SK-N-SH treated with all-trans-retinoic acid at 6 μM for 48 hours (cell line): ENCODE data around the gene FOXD1.

Experiments
- ATAC-seq: fragments of 200-7000 bp; cut with Tn5 transposase; 3 replicates; pipeline ENCODE4 v1.9.1; 2020; ENCODE audit warnings: mild to moderate bottlenecking, moderate library complexity
- ARNTL ChIP-seq: fragments of 450-650 bp; formaldehyde crosslinking; IDR thresholded peaks from 2 replicates; pipeline ENCODE4 v1.5.0; 2020; ENCODE audit warnings: low read depth, mild to moderate bottlenecking, moderate library complexity, borderline replicate concordance
- BACH2 ChIP-seq: fragments of 250-450 bp; sonication (Bioruptor Pico); IDR thresholded peaks from 2 replicates; pipeline ENCODE4 v1.9.0; 2021; ENCODE audit warnings: mild to moderate bottlenecking, borderline replicate concordance
- CSDC2 ChIP-seq: fragments of 250-450 bp; sonication (Bioruptor Pico); IDR thresholded peaks from 2 replicates; pipeline ENCODE4 v1.5.0; 2020; ENCODE audit warnings: mild to moderate bottlenecking, moderate library complexity
- ESRRG ChIP-seq: fragments of 250-450 bp; sonication (Bioruptor Pico); IDR thresholded peaks from 2 replicates; pipeline ENCODE4 v1.6.1; 2021; ENCODE audit warnings: mild to moderate bottlenecking
- GLIS3 ChIP-seq: fragments of 250-450 bp; sonication (Bioruptor Pico); IDR thresholded peaks from 2 replicates; pipeline ENCODE4 v1.5.0; 2020; ENCODE audit warnings: mild to moderate bottlenecking, moderate library complexity
- ISL1 ChIP-seq: fragments of 250-450 bp; sonication (Bioruptor Pico); IDR thresholded peaks from 2 replicates; pipeline ENCODE4 v2.1.2; 2022; ENCODE audit warnings: mild to moderate bottlenecking, moderate library complexity
- OSR1 ChIP-seq: fragments of 250-450 bp; sonication (Bioruptor Pico); IDR thresholded peaks from 2 replicates; pipeline ENCODE4 v1.8.0; 2022; ENCODE audit warnings: moderate library complexity, mild to moderate bottlenecking, inconsistent platforms
- PATZ1 ChIP-seq: fragments of 250-450 bp; sonication (Bioruptor Pico); IDR thresholded peaks from 2 replicates; pipeline ENCODE4 v1.8.0; 2020; ENCODE audit warnings: mild to moderate bottlenecking, moderate library complexity, borderline replicate concordance
- PPARA ChIP-seq: fragments of 250-450 bp; sonication (Bioruptor Pico); IDR thresholded peaks from 2 replicates; pipeline ENCODE4 v1.5.0; 2020; ENCODE audit warnings: mild to moderate bottlenecking, borderline replicate concordance
- SNAI2 ChIP-seq: fragments of 250-450 bp; sonication (Bioruptor Pico); IDR thresholded peaks from 2 replicates; pipeline ENCODE4 v1.5.0; 2020; ENCODE audit warnings: mild to moderate bottlenecking, moderate library complexity
- TCF4 ChIP-seq: fragments of 250-450 bp; sonication (Bioruptor Pico); IDR thresholded peaks from 2 replicates; pipeline ENCODE4 v1.8.0; 2021; ENCODE audit warnings: mild to moderate bottlenecking, moderate library complexity, borderline replicate concordance
- TOX ChIP-seq: fragments of 250-450 bp; sonication (Bioruptor Pico); IDR thresholded peaks from 2 replicates; pipeline ENCODE4 v1.8.0; 2021; ENCODE audit warnings: mild to moderate bottlenecking, moderate library complexity, borderline replicate concordance
- ZC3H10 ChIP-seq: fragments of 250-450 bp; sonication (Bioruptor Pico); IDR thresholded peaks from 2 replicates; pipeline ENCODE4 v1.5.1; 2021; ENCODE audit warnings: mild to moderate bottlenecking, moderate library complexity
- ZFP3 ChIP-seq: fragments of 250-450 bp; sonication (Bioruptor Pico); IDR thresholded peaks from 2 replicates; pipeline ENCODE4 v1.5.0; 2020; ENCODE audit warnings: mild to moderate bottlenecking, moderate library complexity
- ZFP30 ChIP-seq: fragments of 450-650 bp; formaldehyde crosslinking; IDR thresholded peaks from 2 replicates; pipeline ENCODE4 v1.5.0; 2022; ENCODE audit warnings: mild to moderate bottlenecking, moderate library complexity
- ZNF565 ChIP-seq: fragments of 450-650 bp; formaldehyde crosslinking; conservative IDR thresholded peaks from 2 replicates; pipeline ENCODE4 v1.5.0; 2020; ENCODE audit warnings: low read depth, mild to moderate bottlenecking, moderate library complexity
- ZNF70 ChIP-seq: fragments of 450-650 bp; formaldehyde crosslinking; IDR thresholded peaks from 2 replicates; pipeline ENCODE4 v1.5.0; 2020; ENCODE audit warnings: mild to moderate bottlenecking, moderate library complexity
- ZNF8 ChIP-seq: fragments of 450-650 bp; formaldehyde crosslinking; IDR thresholded peaks from 2 replicates; pipeline ENCODE4 v1.5.0; 2020; ENCODE audit warnings: mild to moderate bottlenecking, moderate library complexity
- TF ChIP-seq, protein P1 (sequence below): fragments of 250-450 bp; sonication (Bioruptor Pico); IDR thresholded peaks from 2 replicates; pipeline ENCODE4 v1.5.1; 2020; ENCODE audit warnings: low read depth, mild to moderate bottlenecking, moderate library complexity
- TF ChIP-seq, protein P2 (sequence below): fragments of 250-450 bp; sonication (Bioruptor Pico); IDR thresholded peaks from 2 replicates; pipeline ENCODE4 v1.5.1; 2021; ENCODE audit warnings: mild to moderate bottlenecking, moderate library complexity
- TF ChIP-seq, protein P3 (sequence below): fragments of 250-450 bp; sonication (Bioruptor Pico); IDR thresholded peaks from 2 replicates; pipeline ENCODE4 v1.5.0; 2020; ENCODE audit warnings: mild to moderate bottlenecking, moderate library complexity
- TF ChIP-seq, protein P4 (sequence below): fragments of 250-450 bp; sonication (Bioruptor Pico); IDR thresholded peaks from 2 replicates; pipeline ENCODE4 v1.8.0; 2021; ENCODE audit warnings: low read depth, mild to moderate bottlenecking, moderate library complexity, borderline replicate concordance

FOXD1 gene

GRCh38 chr5:73426034-73426433, 22.5 kb downstream of the FOXD1 start:
- TF ChIP-seq ARNTL (CRISPR knock-in tag) (no peak), PPARA (CRISPR knock-in tag) (no peak)
- TF ChIP-seq, all 23 proteins: peak for 0
- no peak for ATAC-seq

DNA sequence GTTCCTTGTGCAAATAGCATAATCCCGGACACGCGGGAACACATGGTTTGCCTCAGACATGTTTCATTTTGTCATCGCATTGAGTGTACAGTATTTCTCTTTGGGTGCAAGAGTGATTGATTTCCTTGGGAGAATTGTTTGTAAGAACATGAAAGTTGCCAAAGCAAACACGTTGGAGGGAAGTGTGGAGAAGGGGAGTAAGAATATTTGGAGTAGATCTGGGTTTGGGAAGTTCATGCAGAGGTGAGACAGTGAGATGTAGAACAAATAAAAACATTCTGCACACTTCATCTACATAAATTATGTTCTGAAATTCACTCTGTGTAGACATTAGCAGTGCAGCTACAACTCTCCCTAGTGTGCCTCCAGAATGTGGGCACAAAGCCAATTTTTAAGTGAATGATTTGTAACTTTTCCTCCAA, 24.0 kb downstream of the FOXD1 start:
- ATAC-seq = peak; percentile 55
- no peak for TF ChIP-seq ZC3H10
- no peak for TF ChIP-seq ISL1
- TF ChIP-seq, protein P1, sequence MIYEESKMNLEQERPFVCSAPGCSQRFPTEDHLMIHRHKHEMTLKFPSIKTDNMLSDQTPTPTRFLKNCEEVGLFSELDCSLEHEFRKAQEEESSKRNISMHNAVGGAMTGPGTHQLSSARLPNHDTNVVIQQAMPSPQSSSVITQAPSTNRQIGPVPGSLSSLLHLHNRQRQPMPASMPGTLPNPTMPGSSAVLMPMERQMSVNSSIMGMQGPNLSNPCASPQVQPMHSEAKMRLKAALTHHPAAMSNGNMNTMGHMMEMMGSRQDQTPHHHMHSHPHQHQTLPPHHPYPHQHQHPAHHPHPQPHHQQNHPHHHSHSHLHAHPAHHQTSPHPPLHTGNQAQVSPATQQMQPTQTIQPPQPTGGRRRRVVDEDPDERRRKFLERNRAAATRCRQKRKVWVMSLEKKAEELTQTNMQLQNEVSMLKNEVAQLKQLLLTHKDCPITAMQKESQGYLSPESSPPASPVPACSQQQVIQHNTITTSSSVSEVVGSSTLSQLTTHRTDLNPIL = no peak
- no peak for TF ChIP-seq ESRRG (CRISPR knock-in tag)
- no peak for TF ChIP-seq ZNF70 (CRISPR knock-in tag)
- no peak for TF ChIP-seq GLIS3 (CRISPR knock-in tag)
- no peak for TF ChIP-seq TOX (CRISPR knock-in tag)
- TF ChIP-seq PATZ1 = no peak
- TF ChIP-seq SNAI2 (CRISPR knock-in tag) = no peak

DNA sequence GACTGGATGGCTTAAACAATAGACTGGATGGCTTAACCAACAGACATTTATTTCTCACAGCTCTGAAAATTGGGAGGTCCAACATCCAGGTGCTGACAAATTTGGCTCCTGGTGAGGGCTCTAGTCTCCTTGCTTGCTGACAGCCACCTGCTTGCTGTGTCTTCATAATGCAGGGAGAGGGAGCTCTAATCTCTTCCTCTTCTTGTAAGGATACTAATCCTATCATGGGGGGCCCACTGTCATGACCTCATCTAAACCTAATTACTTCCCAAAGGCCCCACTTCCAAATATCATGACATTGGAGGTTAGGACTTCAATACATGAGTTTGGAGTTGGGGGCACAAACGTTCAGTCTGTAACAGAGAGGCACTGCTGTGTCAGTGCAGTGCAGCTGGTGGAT, 26.4 kb downstream of the FOXD1 start:
- ATAC-seq = no peak
- TF ChIP-seq CSDC2 (CRISPR knock-in tag) = no peak
- no peak for TF ChIP-seq OSR1 (CRISPR knock-in tag)
- no peak for TF ChIP-seq ZNF8 (CRISPR knock-in tag)
- no peak for TF ChIP-seq SNAI2 (CRISPR knock-in tag)
- TF ChIP-seq, protein P2, sequence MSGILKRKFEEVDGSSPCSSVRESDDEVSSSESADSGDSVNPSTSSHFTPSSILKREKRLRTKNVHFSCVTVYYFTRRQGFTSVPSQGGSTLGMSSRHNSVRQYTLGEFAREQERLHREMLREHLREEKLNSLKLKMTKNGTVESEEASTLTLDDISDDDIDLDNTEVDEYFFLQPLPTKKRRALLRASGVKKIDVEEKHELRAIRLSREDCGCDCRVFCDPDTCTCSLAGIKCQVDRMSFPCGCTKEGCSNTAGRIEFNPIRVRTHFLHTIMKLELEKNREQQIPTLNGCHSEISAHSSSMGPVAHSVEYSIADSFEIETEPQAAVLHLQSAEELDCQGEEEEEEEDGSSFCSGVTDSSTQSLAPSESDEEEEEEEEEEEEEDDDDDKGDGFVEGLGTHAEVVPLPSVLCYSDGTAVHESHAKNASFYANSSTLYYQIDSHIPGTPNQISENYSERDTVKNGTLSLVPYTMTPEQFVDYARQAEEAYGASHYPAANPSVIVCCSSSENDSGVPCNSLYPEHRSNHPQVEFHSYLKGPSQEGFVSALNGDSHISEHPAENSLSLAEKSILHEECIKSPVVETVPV (CRISPR knock-in tag) = no peak

DNA sequence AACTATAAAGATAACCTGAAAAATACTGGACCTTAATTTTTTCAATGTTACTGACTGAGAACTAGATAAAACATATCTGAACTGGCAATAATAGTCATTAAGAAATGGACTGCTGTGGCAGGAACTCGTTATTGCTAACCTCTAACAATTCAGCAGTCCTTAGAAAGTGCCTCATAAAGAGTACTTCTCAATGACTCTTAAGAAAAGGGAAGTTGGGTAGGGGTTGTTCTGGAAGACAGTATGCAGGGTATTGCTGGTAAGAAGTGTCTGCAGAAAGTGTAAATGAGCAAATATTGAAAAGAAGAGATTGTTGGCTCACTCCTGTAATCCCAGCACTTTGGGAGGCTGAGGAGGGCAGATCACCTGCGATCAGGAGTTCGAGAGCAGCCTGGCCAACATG, 27.9 kb downstream of the FOXD1 start:
- no peak for ATAC-seq
- no peak for TF ChIP-seq BACH2
- TF ChIP-seq TCF4 (CRISPR knock-in tag) = no peak
- TF ChIP-seq ZNF8 (CRISPR knock-in tag) = no peak
- TF ChIP-seq ZNF565 = no peak
- no peak for TF ChIP-seq CSDC2 (CRISPR knock-in tag)
- TF ChIP-seq ISL1 = no peak
- TF ChIP-seq, protein P1 = no peak
- no peak for TF ChIP-seq TOX (CRISPR knock-in tag)
- no peak for TF ChIP-seq ZC3H10
- no peak for TF ChIP-seq ZNF70 (CRISPR knock-in tag)
- TF ChIP-seq OSR1 (CRISPR knock-in tag) = no peak
- TF ChIP-seq ZFP30 (CRISPR knock-in tag) = no peak
- TF ChIP-seq, protein P3, sequence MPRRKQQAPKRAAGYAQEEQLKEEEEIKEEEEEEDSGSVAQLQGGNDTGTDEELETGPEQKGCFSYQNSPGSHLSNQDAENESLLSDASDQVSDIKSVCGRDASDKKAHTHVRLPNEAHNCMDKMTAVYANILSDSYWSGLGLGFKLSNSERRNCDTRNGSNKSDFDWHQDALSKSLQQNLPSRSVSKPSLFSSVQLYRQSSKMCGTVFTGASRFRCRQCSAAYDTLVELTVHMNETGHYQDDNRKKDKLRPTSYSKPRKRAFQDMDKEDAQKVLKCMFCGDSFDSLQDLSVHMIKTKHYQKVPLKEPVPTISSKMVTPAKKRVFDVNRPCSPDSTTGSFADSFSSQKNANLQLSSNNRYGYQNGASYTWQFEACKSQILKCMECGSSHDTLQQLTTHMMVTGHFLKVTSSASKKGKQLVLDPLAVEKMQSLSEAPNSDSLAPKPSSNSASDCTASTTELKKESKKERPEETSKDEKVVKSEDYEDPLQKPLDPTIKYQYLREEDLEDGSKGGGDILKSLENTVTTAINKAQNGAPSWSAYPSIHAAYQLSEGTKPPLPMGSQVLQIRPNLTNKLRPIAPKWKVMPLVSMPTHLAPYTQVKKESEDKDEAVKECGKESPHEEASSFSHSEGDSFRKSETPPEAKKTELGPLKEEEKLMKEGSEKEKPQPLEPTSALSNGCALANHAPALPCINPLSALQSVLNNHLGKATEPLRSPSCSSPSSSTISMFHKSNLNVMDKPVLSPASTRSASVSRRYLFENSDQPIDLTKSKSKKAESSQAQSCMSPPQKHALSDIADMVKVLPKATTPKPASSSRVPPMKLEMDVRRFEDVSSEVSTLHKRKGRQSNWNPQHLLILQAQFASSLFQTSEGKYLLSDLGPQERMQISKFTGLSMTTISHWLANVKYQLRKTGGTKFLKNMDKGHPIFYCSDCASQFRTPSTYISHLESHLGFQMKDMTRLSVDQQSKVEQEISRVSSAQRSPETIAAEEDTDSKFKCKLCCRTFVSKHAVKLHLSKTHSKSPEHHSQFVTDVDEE = no peak
- TF ChIP-seq, protein P4, sequence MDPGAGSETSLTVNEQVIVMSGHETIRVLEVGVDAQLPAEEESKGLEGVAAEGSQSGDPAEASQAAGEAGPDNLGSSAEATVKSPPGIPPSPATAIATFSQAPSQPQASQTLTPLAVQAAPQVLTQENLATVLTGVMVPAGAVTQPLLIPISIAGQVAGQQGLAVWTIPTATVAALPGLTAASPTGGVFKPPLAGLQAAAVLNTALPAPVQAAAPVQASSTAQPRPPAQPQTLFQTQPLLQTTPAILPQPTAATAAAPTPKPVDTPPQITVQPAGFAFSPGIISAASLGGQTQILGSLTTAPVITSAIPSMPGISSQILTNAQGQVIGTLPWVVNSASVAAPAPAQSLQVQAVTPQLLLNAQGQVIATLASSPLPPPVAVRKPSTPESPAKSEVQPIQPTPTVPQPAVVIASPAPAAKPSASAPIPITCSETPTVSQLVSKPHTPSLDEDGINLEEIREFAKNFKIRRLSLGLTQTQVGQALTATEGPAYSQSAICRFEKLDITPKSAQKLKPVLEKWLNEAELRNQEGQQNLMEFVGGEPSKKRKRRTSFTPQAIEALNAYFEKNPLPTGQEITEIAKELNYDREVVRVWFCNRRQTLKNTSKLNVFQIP (CRISPR knock-in tag) = no peak
- no peak for TF ChIP-seq PATZ1
- TF ChIP-seq ESRRG (CRISPR knock-in tag) = no peak
- TF ChIP-seq PPARA (CRISPR knock-in tag) = no peak
- TF ChIP-seq ZFP3 (CRISPR knock-in tag) = no peak
- TF ChIP-seq GLIS3 (CRISPR knock-in tag) = no peak
- TF ChIP-seq, protein P2 (CRISPR knock-in tag) = no peak
